WTC11 (cell line): Measurements from ENCODE around the gene GMPR.

Experiments used
- ATF6 ChIP-seq: sonication (generic); formaldehyde crosslinking; IDR thresholded peaks from 2 replicates; pipeline ENCODE4 v1.8.1; 2023; ENCODE audit warnings: mild to moderate bottlenecking, missing genetic modification reagents
- CBFB ChIP-seq: sonication (generic); formaldehyde crosslinking; IDR thresholded peaks from 2 replicates; pipeline ENCODE4 v1.8.1; 2022; ENCODE audit warnings: mild to moderate bottlenecking, low read depth, missing genetic modification reagents
- CTCF ChIP-seq: fragments of 200-600 bp; IDR thresholded peaks from 2 replicates; pipeline ENCODE4 v1.8.0; 2022; ENCODE audit warnings: antibody characterized with exemption
- ETV6 ChIP-seq: sonication (generic); formaldehyde crosslinking; IDR thresholded peaks from 2 replicates; pipeline ENCODE4 v1.8.1; 2022; ENCODE audit warnings: mild to moderate bottlenecking, missing genetic modification reagents
- FOXP4 ChIP-seq: sonication (generic); formaldehyde crosslinking; IDR thresholded peaks from 2 replicates; pipeline ENCODE4 v1.8.0; 2022; ENCODE audit warnings: mild to moderate bottlenecking, missing genetic modification reagents
- GTF2I ChIP-seq: fragments of 250-450 bp; sonication (Bioruptor Pico); conservative IDR thresholded peaks from 2 replicates; pipeline ENCODE4 v1.4.0; 2021; ENCODE audit warnings: mild to moderate bottlenecking
- IRF1 ChIP-seq: sonication (generic); formaldehyde crosslinking; IDR thresholded peaks from 2 replicates; pipeline ENCODE4 v1.8.0; 2023; ENCODE audit warnings: missing genetic modification reagents
- NR1H2 ChIP-seq: sonication (generic); formaldehyde crosslinking; IDR thresholded peaks from 2 replicates; pipeline ENCODE4 v1.9.0; 2021; ENCODE audit warnings: mild to moderate bottlenecking, moderate library complexity, missing genetic modification reagents
- SMAD3 ChIP-seq: sonication (generic); formaldehyde crosslinking; IDR thresholded peaks from 2 replicates; pipeline ENCODE4 v1.8.0; 2022; ENCODE audit warnings: missing genetic modification reagents, mild to moderate bottlenecking, borderline replicate concordance
- SP1 ChIP-seq: sonication (generic); formaldehyde crosslinking; conservative IDR thresholded peaks from 2 replicates; pipeline ENCODE4 v1.8.1; 2022; ENCODE audit warnings: missing genetic modification reagents
- ZNF232 ChIP-seq: sonication (generic); formaldehyde crosslinking; IDR thresholded peaks from 2 replicates; pipeline ENCODE4 v1.8.0; 2022; ENCODE audit warnings: mild to moderate bottlenecking, missing genetic modification reagents
- ZNF512 ChIP-seq: sonication (generic); formaldehyde crosslinking; IDR thresholded peaks from 2 replicates; pipeline ENCODE4 v1.8.1; 2022; ENCODE audit warnings: missing genetic modification reagents, borderline replicate concordance
- ZNF671 ChIP-seq: fragments of 250-450 bp; sonication (Bioruptor Pico); IDR thresholded peaks from 2 replicates; pipeline ENCODE4 v1.8.0; 2021; ENCODE audit warnings: mild to moderate bottlenecking
- TF ChIP-seq, protein P1 (sequence below): sonication (generic); formaldehyde crosslinking; IDR thresholded peaks from 2 replicates; pipeline ENCODE4 v1.8.0; 2022; ENCODE audit warnings: mild to moderate bottlenecking, missing genetic modification reagents

GRCh38 chr6:16322666-16323312, 84.4 kb downstream of the GMPR start:
- no peak for TF ChIP-seq CTCF
- no peak for TF ChIP-seq CBFB (CRISPR knock-in tag)
- TF ChIP-seq ZNF671 = no peak
- no peak for TF ChIP-seq ATF6 (CRISPR knock-in tag)
- TF ChIP-seq ZNF512 (CRISPR knock-in tag) = no peak
- no peak for TF ChIP-seq IRF1 (CRISPR knock-in tag)
- no peak for TF ChIP-seq SMAD3 (CRISPR knock-in tag)
- TF ChIP-seq, protein P1, sequence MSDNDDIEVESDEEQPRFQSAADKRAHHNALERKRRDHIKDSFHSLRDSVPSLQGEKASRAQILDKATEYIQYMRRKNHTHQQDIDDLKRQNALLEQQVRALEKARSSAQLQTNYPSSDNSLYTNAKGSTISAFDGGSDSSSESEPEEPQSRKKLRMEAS (CRISPR knock-in tag) = no peak
- no peak for TF ChIP-seq ETV6 (CRISPR knock-in tag)
- no peak for TF ChIP-seq SP1 (CRISPR knock-in tag)
- TF ChIP-seq FOXP4 = no peak
- no peak for TF ChIP-seq ZNF232 (CRISPR knock-in tag)
- TF ChIP-seq GTF2I (CRISPR knock-in tag) = no peak
- no peak for TF ChIP-seq NR1H2
